HFFc6 (cell line): ENCODE measurements around the gene TNP2. TPM values are rescaled to one million over a fixed set of nuclear protein-coding genes. Genes with fewer than 3 reads are reported as not detected.

ENCODE experiments used
- DNase-seq: peaks from one replicate; pipeline ENCODE4 v3.0.0-alpha.2; 2018
- H3K27ac Mint-ChIP-seq: 2 replicates; pipeline ENCODE4 v1.8.0; 2020; ENCODE audit warnings: mild to moderate bottlenecking, mixed read lengths
- H3K27me3 Mint-ChIP-seq: 2 replicates; pipeline ENCODE4 v1.8.0; 2021; ENCODE audit warnings: mild to moderate bottlenecking, moderate library complexity, mixed read lengths; ENCODE audit not compliant: insufficient read depth
- H3K36me3 Mint-ChIP-seq: 2 replicates; pipeline ENCODE4 v1.8.0; 2021; ENCODE audit warnings: low read depth, mixed read lengths
- H3K4me1 Mint-ChIP-seq: 2 replicates; pipeline ENCODE4 v1.8.0; 2020; ENCODE audit warnings: low read depth, mixed read lengths
- H3K4me3 Mint-ChIP-seq: 2 replicates; pipeline ENCODE4 v1.8.0; 2020; ENCODE audit warnings: mild to moderate bottlenecking, moderate library complexity, mixed read lengths
- H3K9me3 Mint-ChIP-seq: 2 replicates; pipeline ENCODE4 v1.8.0; 2020; ENCODE audit warnings: mild to moderate bottlenecking, mixed read lengths
- CTCF ChIP-seq: fragments of 200-600 bp; sonication (generic); IDR thresholded peaks from 2 replicates; pipeline ENCODE4 v1.5.0; 2021; ENCODE audit warnings: antibody characterized with exemption, mild to moderate bottlenecking
- total RNA-seq, 6 experiments: library from RNA; stranded (reverse); fragmentation: NEBNext Ultra II Directional; extraction: Animal tissue kit (Norgen Biotek cat#: 25700); gene quantifications; 2 replicates in 1 of 6; 3 replicates in 5 of 6; pipeline ENCODE4 v1.2.3, GENCODE V29; 2021

TNP2 gene
- total RNA-seq, 6 experiments from 2014 or later: not detected

DNA sequence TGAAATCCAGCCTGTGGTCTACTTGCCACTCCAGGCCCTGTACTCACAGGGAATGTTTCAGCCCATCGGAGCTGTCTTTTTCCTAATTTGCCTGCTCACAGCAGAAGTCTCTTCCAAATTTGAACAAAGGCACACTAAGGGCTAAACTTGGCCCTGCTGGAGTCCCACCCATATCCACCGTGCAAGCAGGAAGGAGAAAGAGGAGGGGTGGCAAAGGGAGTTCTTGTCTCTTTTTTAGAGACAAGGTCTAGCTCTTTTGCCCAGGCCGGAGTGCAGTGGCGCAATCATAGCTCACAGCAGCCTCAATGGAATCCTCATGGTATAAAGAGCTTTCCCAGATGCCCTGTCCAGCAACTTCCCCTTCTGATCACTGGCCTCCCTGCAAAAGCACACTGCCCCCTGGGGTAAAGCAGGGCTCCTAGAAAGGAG, 14.7 kb upstream of the TNP2 start:
- no peak overlapping the region for H3K4me3 Mint-ChIP-seq
- H3K27me3 Mint-ChIP-seq: peaks cover 30% of the 10 kb centered on the region
- H3K27ac Mint-ChIP-seq: no peak overlapping the region
- H3K9me3 Mint-ChIP-seq: no peaks in the 10 kb centered on the region; the same call in 1 of the 2 replicates
- TF ChIP-seq CTCF: no peak
- no peak for DNase-seq
- no peaks in the 10 kb centered on the region for H3K4me1 Mint-ChIP-seq
- H3K36me3 Mint-ChIP-seq: no peaks in the 10 kb centered on the region

DNA sequence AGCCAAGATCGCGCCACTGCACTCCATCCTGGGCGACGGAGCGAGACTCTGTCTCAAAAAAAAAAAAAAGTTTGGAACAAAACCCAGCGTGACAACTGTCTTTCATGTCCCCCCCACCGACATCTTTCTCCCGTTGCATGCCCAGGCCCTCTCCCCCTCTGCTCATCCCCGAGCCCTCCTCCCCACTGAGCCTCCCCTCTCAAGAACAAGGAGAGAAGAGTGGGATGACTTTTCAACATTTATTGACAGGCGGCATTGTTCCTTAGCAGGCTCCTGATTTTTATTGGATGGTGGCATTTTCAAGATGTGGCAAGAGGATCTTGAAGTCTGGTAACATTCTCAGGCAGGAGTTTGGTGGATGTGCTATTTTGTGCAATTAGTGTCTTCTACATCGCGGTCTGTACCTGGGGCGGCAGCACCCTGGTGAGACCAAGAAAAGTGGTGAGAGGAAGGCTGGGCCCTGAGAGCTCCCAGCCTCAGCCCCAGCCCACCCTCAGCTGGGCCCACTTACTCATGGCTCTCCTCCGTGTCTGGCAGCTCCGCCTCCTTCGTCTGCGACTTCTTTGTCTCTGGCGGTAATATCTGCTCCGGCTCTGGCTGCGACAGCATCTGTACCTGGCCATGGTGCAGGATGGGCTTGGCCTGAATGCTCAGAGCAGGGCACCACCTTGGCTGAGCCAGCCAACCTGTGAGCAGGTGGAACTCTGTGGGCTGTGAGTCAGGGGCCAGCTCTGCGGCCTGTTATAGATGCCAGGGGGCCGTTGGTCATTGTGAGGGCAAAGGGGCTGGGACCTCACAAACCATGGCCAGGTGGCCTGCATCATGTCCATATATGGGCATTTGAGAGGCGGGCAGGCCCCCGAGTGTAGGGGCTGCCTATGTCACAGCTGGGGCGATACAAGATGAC, 11.7 kb upstream of the TNP2 start, which contains the start of gene PRM1:
Gene PRM1, minus strand, starts transcription at position 715 of the 907 bp plus-strand sequence. Its CDS starts 92 bp downstream, at position 623.
- no peak for DNase-seq
- no peak within 1 kb of the TSS for H3K4me3 Mint-ChIP-seq
- no peaks in the 10 kb centered on the region for H3K4me1 Mint-ChIP-seq
- H3K27me3 Mint-ChIP-seq: peaks cover 32% of the 10 kb centered on the region
- peaks cover 7% of the 10 kb centered on the region; the same call in 1 of the 2 replicates for H3K9me3 Mint-ChIP-seq
- TF ChIP-seq CTCF: no peak
- peaks cover 5% of the 10 kb centered on the region; the same call in 1 of the 2 replicates for H3K36me3 Mint-ChIP-seq
- no peak within 1 kb of the TSS for H3K27ac Mint-ChIP-seq

DNA sequence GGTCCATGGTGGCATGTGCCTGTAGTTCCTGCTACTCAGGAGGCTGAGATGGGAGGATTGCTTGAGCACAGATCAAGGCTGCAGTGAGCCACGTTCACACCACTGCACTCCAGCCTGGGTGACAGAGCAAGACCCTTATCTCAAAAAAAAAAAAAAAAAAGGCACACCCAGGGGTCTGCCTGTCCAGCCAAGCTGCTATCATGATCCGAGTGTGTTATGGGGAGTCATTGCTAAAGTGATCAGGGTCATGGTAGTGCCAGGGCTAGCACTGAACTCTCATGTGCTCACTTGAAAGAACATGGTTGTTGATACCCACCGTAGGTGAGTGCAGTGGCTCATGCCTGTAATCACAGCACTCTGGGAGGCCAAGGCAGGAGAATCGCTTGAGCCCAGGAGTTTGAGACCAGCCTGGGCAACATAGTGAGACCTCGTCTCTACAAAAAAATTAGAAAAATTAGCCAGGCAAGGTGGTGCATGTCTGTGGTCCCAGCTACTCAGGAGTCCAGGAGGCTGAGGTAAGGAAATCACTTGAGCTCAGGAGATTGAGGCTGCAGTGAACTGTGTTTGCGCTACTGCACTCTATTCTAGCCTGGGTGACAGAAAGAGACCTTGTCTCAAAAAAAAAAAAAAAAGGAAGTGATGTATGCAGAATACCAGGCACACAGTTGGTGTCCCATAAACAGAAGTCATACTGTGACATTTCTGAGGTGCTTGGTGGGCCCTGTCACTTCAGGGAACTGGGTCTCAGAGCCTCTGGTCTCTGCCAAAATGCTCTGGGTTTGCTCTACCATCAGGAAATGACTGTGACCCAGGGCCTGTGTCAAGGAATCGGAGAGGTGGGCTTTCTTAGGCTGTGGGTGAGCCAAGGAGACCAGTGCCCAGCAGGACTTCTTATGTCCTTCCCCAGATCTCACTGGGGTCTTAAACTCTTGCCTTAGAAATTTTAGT, 9.8 kb upstream of the TNP2 start:
- H3K9me3 Mint-ChIP-seq: peaks cover 7% of the 10 kb centered on the region; the same call in 1 of the 2 replicates
- DNase-seq: no peak
- H3K4me1 Mint-ChIP-seq: peaks cover 2% of the 10 kb centered on the region; the same call in 1 of the 2 replicates
- no peak overlapping the region for H3K4me3 Mint-ChIP-seq
- H3K27ac Mint-ChIP-seq: no peak overlapping the region
- H3K36me3 Mint-ChIP-seq: peaks cover 5% of the 10 kb centered on the region; the same call in 1 of the 2 replicates
- TF ChIP-seq CTCF: no peak
- H3K27me3 Mint-ChIP-seq: peaks cover 25% of the 10 kb centered on the region

GRCh38 chr16:11277607-11278337, 8.6 kb upstream of the TNP2 start:
- H3K36me3 Mint-ChIP-seq: peaks cover 5% of the 10 kb centered on the region; the same call in 1 of the 2 replicates
- peaks cover 10% of the 10 kb centered on the region; the same call in 1 of the 2 replicates for H3K4me1 Mint-ChIP-seq
- DNase-seq: no peak
- H3K27ac Mint-ChIP-seq: no peak overlapping the region
- TF ChIP-seq CTCF: no peak
- H3K9me3 Mint-ChIP-seq: peaks cover 7% of the 10 kb centered on the region; the same call in 1 of the 2 replicates
- H3K4me3 Mint-ChIP-seq: no peak overlapping the region
- peaks cover 22% of the 10 kb centered on the region for H3K27me3 Mint-ChIP-seq
